Prostate gland (tissue), 2 donors: ENCODE results near the gene CABCOCO1.

Experiments used
- CTCF ChIP-seq, 4 experiments: fragments of 200-600 bp in 2 of 4; fragments of 450-650 bp in 2 of 4; sonication (generic) in 2 of 4; IDR thresholded peaks; 1 replicate in 3 of 4; 2 replicates in 1 of 4; pipeline ENCODE4 v1.5.1; 2016 to 2019; ENCODE audit warnings: antibody characterized with exemption in 4 of 4, mild to moderate bottlenecking in 2 of 4, moderate library complexity in 2 of 4
- POLR2A ChIP-seq: fragments of 450-650 bp; IDR thresholded peaks from one replicate; pipeline ENCODE4 v1.6.1; 2016; ENCODE audit warnings: antibody characterized with exemption, mild to moderate bottlenecking

GRCh38 chr10:61747307-61747706 is 84.6 kb downstream of the CABCOCO1 start:
- TF ChIP-seq CTCF (IDR thresholded peaks at IDR 0.05) (no peak), POLR2A (no peak)
